HepG2 (cell line): Measurements from ENCODE around the gene SPPL2B. TPM values are rescaled to one million over a fixed set of nuclear protein-coding genes. Genes with fewer than 3 reads are reported as not detected.

Source experiments
- FOSL1 ChIP-seq: sonication (generic); formaldehyde crosslinking; IDR thresholded peaks from 2 replicates; pipeline ENCODE4 v1.9.0; 2021; ENCODE audit warnings: missing genetic modification reagents, borderline replicate concordance
- HOXA5 ChIP-seq: sonication (generic); formaldehyde crosslinking; IDR thresholded peaks from 2 replicates; pipeline ENCODE4 v1.4.0; 2020; ENCODE audit warnings: missing genetic modification reagents
- IRF2 ChIP-seq: IDR thresholded peaks from 2 replicates; pipeline ENCODE4 v1.6.1; 2018; ENCODE audit warnings: missing genetic modification reagents, missing compliant biosample characterization
- KMT2B ChIP-seq: IDR thresholded peaks from 2 replicates; pipeline ENCODE4 v1.6.1; 2016; ENCODE audit warnings: missing genetic modification reagents, missing compliant biosample characterization
- LCORL ChIP-seq, 2 experiments: fragments of 450-650 bp in 1 of 2; sonication (generic) in 1 of 2; formaldehyde crosslinking in 1 of 2; IDR thresholded peaks; 2 replicates each; pipeline versions ENCODE4 v1.5.0 to v1.6.1; 2017 to 2020; ENCODE audit warnings: antibody characterized with exemption in 1 of 2, missing genetic modification reagents in 1 of 2
- NCOR1 ChIP-seq: fragments of 200-600 bp; sonication (generic); IDR thresholded peaks from 2 replicates; pipeline ENCODE4 v1.7.0; 2017; ENCODE audit warnings: antibody characterized with exemption, low read length, borderline replicate concordance
- NFRKB ChIP-seq: fragments of 450-650 bp; IDR thresholded peaks from 2 replicates; pipeline ENCODE4 v1.6.1; 2017
- NFYB ChIP-seq: sonication (generic); formaldehyde crosslinking; IDR thresholded peaks from 2 replicates; pipeline ENCODE4 v1.4.0; 2020; ENCODE audit warnings: missing genetic modification reagents
- TBL1XR1 ChIP-seq: fragments of 150-350 bp; IDR thresholded peaks from 2 replicates; pipeline ENCODE4 v1.6.1; 2014; ENCODE audit warnings: borderline replicate concordance, low read length; ENCODE audit not compliant: partially characterized antibody
- WIZ ChIP-seq: sonication (generic); formaldehyde crosslinking; IDR thresholded peaks from 2 replicates; pipeline ENCODE4 v1.5.1; 2020; ENCODE audit warnings: mild to moderate bottlenecking, missing genetic modification reagents
- polyA plus RNA-seq, 8 experiments: library from polyadenylated mRNA; depleted of rRNA in 3 of 8; stranded (reverse) in 7 of 8; unstranded in 1 of 8; fragments of >200 nt; fragmentation: Illumina TruSeq in 4 of 8; extraction: Trizol in 4 of 8; gene quantifications; 2 replicates each; pipeline versions ENCODE4 v1.2.1 to v1.2.3, GENCODE V29; 2011 to 2016; ENCODE audit warnings: low read depth in 4 of 8, missing spikeins in 1 of 8, mixed read lengths in 1 of 8; ENCODE audit not compliant: insufficient read depth in 1 of 8
- total RNA-seq, 5 experiments: library from RNA; depleted of rRNA; stranded (reverse); fragments of >200 nt; fragmentation: Illumina TruSeq; extraction: Trizol; gene quantifications; 2 replicates each; pipeline ENCODE4 v1.2.3, GENCODE V29; 2016; ENCODE audit warnings: low read depth in 1 of 5
- TF ChIP-seq, protein P1 (sequence below): IDR thresholded peaks from 2 replicates; pipeline ENCODE4 v1.6.1; 2012; ENCODE audit warnings: low read depth, low read length, improper control_type of control experiment
- TF ChIP-seq, protein P2 (sequence below): IDR thresholded peaks from 2 replicates; pipeline ENCODE4 v1.6.1; 2016; ENCODE audit warnings: missing genetic modification reagents, missing compliant biosample characterization
- TF ChIP-seq, protein P3 (sequence below): sonication (generic); formaldehyde crosslinking; conservative IDR thresholded peaks from 2 replicates; pipeline ENCODE4 v1.4.0; 2020; ENCODE audit warnings: missing genetic modification reagents
- TF ChIP-seq, protein P4 (sequence below): sonication (generic); formaldehyde crosslinking; IDR thresholded peaks from 2 replicates; pipeline ENCODE4 v1.8.0; 2022; ENCODE audit warnings: missing genetic modification reagents, mild to moderate bottlenecking, borderline replicate concordance
- TF ChIP-seq, protein P5 (sequence below): sonication (generic); formaldehyde crosslinking; IDR thresholded peaks from one replicate; pipeline ENCODE4 v1.5.1; 2020; ENCODE audit warnings: mild to moderate bottlenecking, missing genetic modification reagents; ENCODE audit errors: not compliant biosample characterization

The SPPL2B gene
- total and polyA plus RNA-seq, 2 of the 13 experiments (the other 11 are each of a cell fraction or from before 2014, with no cell fraction given) = 14.9 to 15.2 TPM

DNA sequence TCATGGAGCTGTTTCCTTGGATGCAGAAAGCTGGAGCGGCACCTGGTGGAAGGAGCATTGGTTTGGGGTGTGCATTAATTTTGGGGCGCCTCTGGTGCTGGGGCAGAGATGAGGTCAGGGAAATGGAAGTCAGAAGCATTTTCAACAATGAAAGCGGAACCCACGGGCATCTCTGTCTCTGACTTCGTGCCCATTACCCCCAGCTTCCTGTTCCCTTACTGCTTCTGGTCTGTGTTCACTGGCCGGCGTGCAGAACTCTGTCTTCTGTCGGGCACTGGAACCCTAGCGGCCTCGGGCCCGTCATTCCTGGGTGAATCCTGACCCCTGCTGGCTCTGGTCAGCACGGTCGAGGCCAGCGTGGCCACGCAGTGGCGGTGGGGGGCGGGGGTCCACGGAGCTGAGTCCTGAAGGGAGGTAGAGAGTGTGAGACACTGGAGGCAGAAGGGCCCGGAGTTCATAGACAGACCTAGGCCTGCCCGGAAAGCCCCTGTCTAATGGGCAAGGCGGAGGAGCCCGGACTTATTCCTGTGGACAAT, 12.6 kb upstream of the SPPL2B start (continued):
- TF ChIP-seq, protein P1, sequence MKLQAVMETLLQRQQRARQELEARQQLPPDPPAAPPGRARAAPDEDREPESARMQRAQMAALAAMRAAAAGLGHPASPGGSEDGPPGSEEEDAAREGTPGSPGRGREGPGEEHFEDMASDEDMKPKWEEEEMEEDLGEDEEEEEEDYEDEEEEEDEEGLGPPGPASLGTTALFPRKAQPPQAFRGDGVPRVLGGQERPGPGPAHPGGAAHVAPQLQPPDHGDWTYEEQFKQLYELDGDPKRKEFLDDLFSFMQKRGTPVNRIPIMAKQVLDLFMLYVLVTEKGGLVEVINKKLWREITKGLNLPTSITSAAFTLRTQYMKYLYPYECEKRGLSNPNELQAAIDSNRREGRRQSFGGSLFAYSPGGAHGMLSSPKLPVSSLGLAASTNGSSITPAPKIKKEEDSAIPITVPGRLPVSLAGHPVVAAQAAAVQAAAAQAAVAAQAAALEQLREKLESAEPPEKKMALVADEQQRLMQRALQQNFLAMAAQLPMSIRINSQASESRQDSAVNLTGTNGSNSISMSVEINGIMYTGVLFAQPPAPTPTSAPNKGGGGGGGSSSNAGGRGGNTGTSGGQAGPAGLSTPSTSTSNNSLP = no peak
- TF ChIP-seq TBL1XR1 = no peak
- no peak for TF ChIP-seq WIZ
- TF ChIP-seq IRF2 (CRISPR knock-in tag) = peak; percentile 70; the same call in 1 of the 2 replicates
- no peak for TF ChIP-seq KMT2B
- TF ChIP-seq, protein P2, sequence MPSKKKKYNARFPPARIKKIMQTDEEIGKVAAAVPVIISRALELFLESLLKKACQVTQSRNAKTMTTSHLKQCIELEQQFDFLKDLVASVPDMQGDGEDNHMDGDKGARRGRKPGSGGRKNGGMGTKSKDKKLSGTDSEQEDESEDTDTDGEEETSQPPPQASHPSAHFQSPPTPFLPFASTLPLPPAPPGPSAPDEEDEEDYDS (CRISPR knock-in tag) = peak; percentile 30; the same call in 1 of the 2 replicates
- TF ChIP-seq HOXA5 (CRISPR knock-in tag) = no peak
- no peak for TF ChIP-seq LCORL (IDR thresholded peaks at IDR 0.05)
- TF ChIP-seq LCORL (CRISPR knock-in tag; IDR thresholded peaks at IDR 0.05) = peak; percentile 90
- TF ChIP-seq, protein P3, sequence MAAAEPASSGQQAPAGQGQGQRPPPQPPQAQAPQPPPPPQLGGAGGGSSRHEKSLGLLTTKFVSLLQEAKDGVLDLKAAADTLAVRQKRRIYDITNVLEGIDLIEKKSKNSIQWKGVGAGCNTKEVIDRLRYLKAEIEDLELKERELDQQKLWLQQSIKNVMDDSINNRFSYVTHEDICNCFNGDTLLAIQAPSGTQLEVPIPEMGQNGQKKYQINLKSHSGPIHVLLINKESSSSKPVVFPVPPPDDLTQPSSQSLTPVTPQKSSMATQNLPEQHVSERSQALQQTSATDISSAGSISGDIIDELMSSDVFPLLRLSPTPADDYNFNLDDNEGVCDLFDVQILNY (CRISPR knock-in tag) = no peak
- TF ChIP-seq FOSL1 (CRISPR knock-in tag) = no peak
- no peak for TF ChIP-seq NFYB (CRISPR knock-in tag)
- TF ChIP-seq, protein P4, sequence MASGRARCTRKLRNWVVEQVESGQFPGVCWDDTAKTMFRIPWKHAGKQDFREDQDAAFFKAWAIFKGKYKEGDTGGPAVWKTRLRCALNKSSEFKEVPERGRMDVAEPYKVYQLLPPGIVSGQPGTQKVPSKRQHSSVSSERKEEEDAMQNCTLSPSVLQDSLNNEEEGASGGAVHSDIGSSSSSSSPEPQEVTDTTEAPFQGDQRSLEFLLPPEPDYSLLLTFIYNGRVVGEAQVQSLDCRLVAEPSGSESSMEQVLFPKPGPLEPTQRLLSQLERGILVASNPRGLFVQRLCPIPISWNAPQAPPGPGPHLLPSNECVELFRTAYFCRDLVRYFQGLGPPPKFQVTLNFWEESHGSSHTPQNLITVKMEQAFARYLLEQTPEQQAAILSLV (CRISPR knock-in tag) = no peak; the same call in 1 of the 2 replicates
- no peak for TF ChIP-seq NFRKB
- TF ChIP-seq NCOR1 = no peak
- TF ChIP-seq, protein P5, sequence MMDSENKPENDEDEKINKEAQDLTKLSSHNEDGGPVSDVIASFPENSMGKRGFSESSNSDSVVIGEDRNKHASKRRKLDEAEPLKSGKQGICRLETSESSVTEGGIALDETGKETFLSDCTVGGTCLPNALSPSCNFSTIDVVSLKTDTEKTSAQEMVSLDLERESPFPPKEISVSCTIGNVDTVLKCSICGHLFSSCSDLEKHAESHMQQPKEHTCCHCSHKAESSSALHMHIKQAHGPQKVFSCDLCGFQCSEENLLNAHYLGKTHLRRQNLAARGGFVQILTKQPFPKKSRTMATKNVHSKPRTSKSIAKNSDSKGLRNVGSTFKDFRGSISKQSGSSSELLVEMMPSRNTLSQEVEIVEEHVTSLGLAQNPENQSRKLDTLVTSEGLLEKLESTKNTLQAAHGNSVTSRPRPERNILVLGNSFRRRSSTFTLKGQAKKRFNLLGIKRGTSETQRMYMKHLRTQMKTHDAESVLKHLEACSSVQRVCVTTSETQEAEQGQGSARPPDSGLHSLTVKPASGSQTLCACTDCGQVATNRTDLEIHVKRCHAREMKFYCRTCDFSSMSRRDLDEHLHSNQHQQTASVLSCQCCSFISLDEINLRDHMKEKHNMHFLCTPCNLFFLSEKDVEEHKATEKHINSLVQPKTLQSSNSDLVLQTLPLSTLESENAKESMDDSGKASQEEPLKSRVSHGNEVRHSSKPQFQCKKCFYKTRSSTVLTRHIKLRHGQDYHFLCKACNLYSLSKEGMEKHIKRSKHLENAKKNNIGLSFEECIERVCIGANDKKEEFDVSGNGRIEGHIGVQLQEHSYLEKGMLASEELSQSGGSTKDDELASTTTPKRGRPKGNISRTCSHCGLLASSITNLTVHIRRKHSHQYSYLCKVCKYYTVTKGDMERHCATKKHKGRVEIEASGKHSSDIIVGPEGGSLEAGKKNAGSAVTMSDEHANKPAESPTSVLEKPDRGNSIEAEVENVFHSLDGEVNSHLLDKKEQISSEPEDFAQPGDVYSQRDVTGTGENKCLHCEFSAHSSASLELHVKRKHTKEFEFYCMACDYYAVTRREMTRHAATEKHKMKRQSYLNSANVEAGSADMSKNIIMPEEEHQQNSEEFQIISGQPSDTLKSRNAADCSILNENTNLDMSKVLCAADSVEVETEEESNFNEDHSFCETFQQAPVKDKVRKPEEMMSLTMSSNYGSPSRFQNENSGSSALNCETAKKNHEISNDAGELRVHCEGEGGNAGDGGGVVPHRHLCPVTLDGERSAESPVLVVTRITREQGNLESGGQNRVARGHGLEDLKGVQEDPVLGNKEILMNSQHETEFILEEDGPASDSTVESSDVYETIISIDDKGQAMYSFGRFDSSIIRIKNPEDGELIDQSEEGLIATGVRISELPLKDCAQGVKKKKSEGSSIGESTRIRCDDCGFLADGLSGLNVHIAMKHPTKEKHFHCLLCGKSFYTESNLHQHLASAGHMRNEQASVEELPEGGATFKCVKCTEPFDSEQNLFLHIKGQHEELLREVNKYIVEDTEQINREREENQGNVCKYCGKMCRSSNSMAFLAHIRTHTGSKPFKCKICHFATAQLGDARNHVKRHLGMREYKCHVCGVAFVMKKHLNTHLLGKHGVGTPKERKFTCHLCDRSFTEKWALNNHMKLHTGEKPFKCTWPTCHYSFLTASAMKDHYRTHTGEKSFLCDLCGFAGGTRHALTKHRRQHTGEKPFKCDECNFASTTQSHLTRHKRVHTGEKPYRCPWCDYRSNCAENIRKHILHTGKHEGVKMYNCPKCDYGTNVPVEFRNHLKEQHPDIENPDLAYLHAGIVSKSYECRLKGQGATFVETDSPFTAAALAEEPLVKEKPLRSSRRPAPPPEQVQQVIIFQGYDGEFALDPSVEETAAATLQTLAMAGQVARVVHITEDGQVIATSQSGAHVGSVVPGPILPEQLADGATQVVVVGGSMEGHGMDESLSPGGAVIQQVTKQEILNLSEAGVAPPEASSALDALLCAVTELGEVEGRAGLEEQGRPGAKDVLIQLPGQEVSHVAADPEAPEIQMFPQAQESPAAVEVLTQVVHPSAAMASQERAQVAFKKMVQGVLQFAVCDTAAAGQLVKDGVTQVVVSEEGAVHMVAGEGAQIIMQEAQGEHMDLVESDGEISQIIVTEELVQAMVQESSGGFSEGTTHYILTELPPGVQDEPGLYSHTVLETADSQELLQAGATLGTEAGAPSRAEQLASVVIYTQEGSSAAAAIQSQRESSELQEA (CRISPR knock-in tag) = peak; percentile 52
